H9 (cell line): ENCODE data around the gene MAMDC4. TPM values are rescaled to one million over a fixed set of nuclear protein-coding genes. Genes with fewer than 3 reads are reported as not detected.
"Not testable (repeated sequence)": the region's sequence is repeated elsewhere in the genome, so short reads cannot be mapped to it uniquely, and the experiment has no call there.

Experiments used
- DNase-seq: peaks from one replicate; pipeline ENCODE4 v3.0.0-alpha.2; 2017
- H2AFZ ChIP-seq: one replicate; pipeline ENCODE4 v1.6.1; 2013; ENCODE audit warnings: mild to moderate bottlenecking, low read length, control low read depth, moderate library complexity
- H2AK5ac ChIP-seq: 2 replicates; pipeline ENCODE4 v1.6.1; 2013; ENCODE audit warnings: low read length, control low read depth, mixed read lengths; ENCODE audit not compliant: insufficient read length
- H2BK120ac ChIP-seq: one replicate; pipeline ENCODE4 v1.6.1; 2013; ENCODE audit warnings: low read depth, mild to moderate bottlenecking, low read length, control low read depth, inconsistent platforms; ENCODE audit not compliant: poor library complexity, severe bottlenecking
- H2BK12ac ChIP-seq: 2 replicates; pipeline ENCODE4 v1.6.1; 2013; ENCODE audit warnings: low read length, control low read depth, mixed read lengths, low read depth; ENCODE audit not compliant: insufficient read length
- H2BK15ac ChIP-seq: 2 replicates; pipeline ENCODE4 v1.6.1; 2013; ENCODE audit warnings: low read depth, low read length, control low read depth
- H2BK20ac ChIP-seq: one replicate; pipeline ENCODE4 v1.6.1; 2013; ENCODE audit warnings: low read depth, mild to moderate bottlenecking, low read length, control low read depth, inconsistent platforms; ENCODE audit not compliant: poor library complexity, severe bottlenecking
- H2BK5ac ChIP-seq: 2 replicates; pipeline ENCODE4 v1.6.1; 2013; ENCODE audit warnings: low read length, control low read depth, mixed read lengths; ENCODE audit not compliant: insufficient read length
- H3K14ac ChIP-seq: 2 replicates; pipeline ENCODE4 v1.6.1; 2013; ENCODE audit warnings: low read length, control low read depth; ENCODE audit not compliant: insufficient read depth
- H3K18ac ChIP-seq: 2 replicates; pipeline ENCODE4 v1.6.1; 2013; ENCODE audit warnings: low read depth, mild to moderate bottlenecking, mixed read lengths, low read length, control low read depth; ENCODE audit not compliant: insufficient read length
- H3K23ac ChIP-seq: 2 replicates; pipeline ENCODE4 v1.6.1; 2013; ENCODE audit warnings: low read length, control low read depth, mixed read lengths, low read depth; ENCODE audit not compliant: insufficient read length
- H3K23me2 ChIP-seq: 2 replicates; pipeline ENCODE4 v1.6.1; 2013; ENCODE audit warnings: low read depth, mild to moderate bottlenecking, mixed read lengths, low read length, control low read depth; ENCODE audit not compliant: insufficient read length, poor library complexity, severe bottlenecking
- H3K27ac ChIP-seq: 2 replicates; pipeline ENCODE4 v1.5.1; 2013; ENCODE audit warnings: low read length, control low read depth, mixed read lengths, low read depth; ENCODE audit not compliant: insufficient read length
- H3K27me3 ChIP-seq: 2 replicates; pipeline ENCODE4 v1.6.1; 2013; ENCODE audit warnings: low read length, control low read depth, inconsistent platforms; ENCODE audit not compliant: insufficient read depth
- H3K4ac ChIP-seq: 2 replicates; pipeline ENCODE4 v1.6.1; 2013; ENCODE audit warnings: low read depth, mild to moderate bottlenecking, control low read depth, inconsistent platforms, low read length, moderate library complexity
- H3K4me1 ChIP-seq: 2 replicates; pipeline ENCODE4 v1.6.1; 2013; ENCODE audit warnings: low read length, control low read depth, inconsistent platforms; ENCODE audit not compliant: insufficient read depth
- H3K4me2 ChIP-seq: 2 replicates; pipeline ENCODE4 v1.6.1; 2013; ENCODE audit warnings: low read length, control low read depth, mixed read lengths; ENCODE audit not compliant: insufficient read length, insufficient read depth
- H3K56ac ChIP-seq: 2 replicates; pipeline ENCODE4 v1.6.1; 2013; ENCODE audit warnings: low read depth, mild to moderate bottlenecking, mixed read lengths, low read length, control low read depth; ENCODE audit not compliant: insufficient read length
- H3K79me1 ChIP-seq: 2 replicates; pipeline ENCODE4 v1.6.1; 2013; ENCODE audit warnings: low read depth, mild to moderate bottlenecking, moderate library complexity, low read length, control low read depth, inconsistent platforms; ENCODE audit not compliant: insufficient read depth, poor library complexity, severe bottlenecking
- H3K79me2 ChIP-seq: 2 replicates; pipeline ENCODE4 v1.6.1; 2013; ENCODE audit warnings: low read length, control low read depth, inconsistent platforms; ENCODE audit not compliant: insufficient read depth
- H3K9ac ChIP-seq: 2 replicates; pipeline ENCODE4 v1.6.1; 2013; ENCODE audit warnings: low read length, control low read depth, mixed read lengths; ENCODE audit not compliant: insufficient read length; ENCODE audit errors: extremely low read depth
- H3K9me3 ChIP-seq: one replicate; pipeline ENCODE4 v1.6.1; 2013; ENCODE audit warnings: low read depth, low read length, inconsistent platforms; ENCODE audit not compliant: control insufficient read depth
- H3T11ph ChIP-seq: one replicate; pipeline ENCODE4 v1.6.1; 2013; ENCODE audit warnings: mild to moderate bottlenecking, low read length, control low read depth, inconsistent platforms
- H4K20me1 ChIP-seq: one replicate; pipeline ENCODE4 v1.6.1; 2013; ENCODE audit not compliant: control insufficient read depth, insufficient read length, insufficient read depth
- H4K5ac ChIP-seq: 2 replicates; pipeline ENCODE4 v1.6.1; 2013; ENCODE audit warnings: low read depth, mild to moderate bottlenecking, mixed read lengths, low read length, control low read depth; ENCODE audit not compliant: insufficient read length
- H4K8ac ChIP-seq: replicated peaks from 2 replicates; pipeline ENCODE4 v1.6.1; 2013; ENCODE audit warnings: low read length, control low read depth, mixed read lengths, low read depth; ENCODE audit not compliant: insufficient read length
- H4K91ac ChIP-seq: 2 replicates; pipeline ENCODE4 v1.6.1; 2013; ENCODE audit warnings: low read depth, mild to moderate bottlenecking, moderate library complexity, mixed read lengths, low read length, control low read depth; ENCODE audit not compliant: insufficient read length
- H3K27ac Mint-ChIP-seq, 3 experiments: 2 replicates in 2 of 3; 3 replicates in 1 of 3; pipeline ENCODE4 v1.8.0; 2020 to 2021; ENCODE audit warnings: mixed read lengths in 3 of 3, mild to moderate bottlenecking in 1 of 3, moderate library complexity in 1 of 3
- H3K27me3 Mint-ChIP-seq: 2 replicates; pipeline ENCODE4 v1.8.0; 2021; ENCODE audit warnings: low read depth, mild to moderate bottlenecking, moderate library complexity, mixed read lengths
- H3K36me3 Mint-ChIP-seq, 3 experiments: 2 replicates in 2 of 3; 3 replicates in 1 of 3; pipeline ENCODE4 v1.8.0; 2020 to 2021; ENCODE audit warnings: low read depth in 3 of 3, mixed read lengths in 3 of 3; ENCODE audit not compliant: insufficient read depth in 1 of 3
- H3K4me1 Mint-ChIP-seq, 2 experiments: 2 replicates each; pipeline ENCODE4 v1.8.0; 2020; ENCODE audit warnings: mixed read lengths in 2 of 2
- H3K4me3 Mint-ChIP-seq, 2 experiments: 2 replicates in 1 of 2; 3 replicates in 1 of 2; pipeline ENCODE4 v1.8.0; 2020 to 2021; ENCODE audit warnings: mild to moderate bottlenecking in 2 of 2, mixed read lengths in 2 of 2, moderate library complexity in 1 of 2
- H3K9me3 Mint-ChIP-seq, 2 experiments: 2 replicates in 1 of 2; 3 replicates in 1 of 2; pipeline ENCODE4 v1.8.0; 2020; ENCODE audit warnings: mild to moderate bottlenecking in 2 of 2, mixed read lengths in 2 of 2, moderate library complexity in 1 of 2
- WGBS: extraction: QIAGEN DNeasy Blood & Tissue Kit; methylation state at CpG from one replicate; pipeline ENCODE4 v1.1.7; 2013; ENCODE audit warnings: missing lambda C conversion rate, low lambda C conversion rate, mixed read lengths; ENCODE audit not compliant: insufficient read length; ENCODE audit errors: extremely low coverage; 5-methylcytosine and 5-hydroxymethylcytosine counted together
- total RNA-seq: library from RNA; stranded (reverse); gene quantifications from 2 replicates; pipeline ENCODE4 v1.2.1, GENCODE V29; 2021
- TF ChIP-seq, protein P1 (sequence below): fragments of 200-600 bp; sonication (generic); conservative IDR thresholded peaks from 3 replicates; pipeline ENCODE4 v1.8.0; 2021; ENCODE audit warnings: antibody characterized with exemption, mild to moderate bottlenecking

MAMDC4 gene
- total RNA-seq, 1 experiment from 2014 or later, result 9.2 TPM

DNA sequence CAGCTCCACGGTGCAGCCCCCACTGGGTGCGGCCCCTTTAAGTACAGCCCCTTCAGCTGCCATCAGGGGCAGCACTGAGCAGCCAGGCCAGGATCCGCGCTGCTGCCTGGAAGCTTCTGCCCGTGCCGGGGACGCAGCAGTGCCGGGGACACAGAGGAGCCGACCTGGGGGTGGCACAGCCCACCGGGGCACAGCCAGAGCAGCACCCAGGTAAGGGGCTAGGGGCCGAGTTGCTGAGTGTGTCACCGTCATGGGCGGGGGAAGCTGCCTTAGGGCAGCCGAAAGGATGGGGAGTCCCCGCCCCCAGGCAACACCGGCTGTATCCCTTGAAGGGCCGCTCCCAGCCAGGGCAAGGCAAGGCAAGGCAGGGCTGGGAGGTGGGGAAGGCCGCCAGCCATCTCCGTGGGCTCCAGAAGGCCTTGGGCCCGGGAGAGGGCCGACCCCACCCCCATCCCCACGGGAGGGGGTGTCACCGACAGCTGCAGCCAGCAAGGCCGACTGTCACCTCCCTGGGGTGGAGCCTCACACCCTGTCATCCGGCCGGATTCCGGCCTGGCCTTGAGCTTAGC, 9.7 kb upstream of the MAMDC4 start, which contains the start of gene AJM1:
TSS of gene AJM1 (plus strand) at position 99 of the 569 bp plus-strand sequence. CDS start 1,937 bp downstream, outside the sequence.
- H2BK12ac ChIP-seq, H3T11ph ChIP-seq, H3K9me3 ChIP-seq, H3K14ac ChIP-seq, H3K4me2 ChIP-seq, H4K91ac ChIP-seq, H3K56ac ChIP-seq, H3K18ac ChIP-seq, H3K79me2 ChIP-seq, H2AFZ ChIP-seq, H3K27me3 ChIP-seq, H2BK120ac ChIP-seq, H3K9me3 Mint-ChIP-seq, H2BK5ac ChIP-seq, H3K79me1 ChIP-seq, H3K27ac ChIP-seq, H3K27me3 Mint-ChIP-seq, H4K20me1 ChIP-seq, H2BK20ac ChIP-seq, H2BK15ac ChIP-seq, H3K4ac ChIP-seq, H3K4me1 ChIP-seq, H4K8ac ChIP-seq, H3K23me2 ChIP-seq, H3K23ac ChIP-seq, H2AK5ac ChIP-seq, H3K9ac ChIP-seq, H4K5ac ChIP-seq: not testable (repeated sequence)
- TF ChIP-seq, protein P1, sequence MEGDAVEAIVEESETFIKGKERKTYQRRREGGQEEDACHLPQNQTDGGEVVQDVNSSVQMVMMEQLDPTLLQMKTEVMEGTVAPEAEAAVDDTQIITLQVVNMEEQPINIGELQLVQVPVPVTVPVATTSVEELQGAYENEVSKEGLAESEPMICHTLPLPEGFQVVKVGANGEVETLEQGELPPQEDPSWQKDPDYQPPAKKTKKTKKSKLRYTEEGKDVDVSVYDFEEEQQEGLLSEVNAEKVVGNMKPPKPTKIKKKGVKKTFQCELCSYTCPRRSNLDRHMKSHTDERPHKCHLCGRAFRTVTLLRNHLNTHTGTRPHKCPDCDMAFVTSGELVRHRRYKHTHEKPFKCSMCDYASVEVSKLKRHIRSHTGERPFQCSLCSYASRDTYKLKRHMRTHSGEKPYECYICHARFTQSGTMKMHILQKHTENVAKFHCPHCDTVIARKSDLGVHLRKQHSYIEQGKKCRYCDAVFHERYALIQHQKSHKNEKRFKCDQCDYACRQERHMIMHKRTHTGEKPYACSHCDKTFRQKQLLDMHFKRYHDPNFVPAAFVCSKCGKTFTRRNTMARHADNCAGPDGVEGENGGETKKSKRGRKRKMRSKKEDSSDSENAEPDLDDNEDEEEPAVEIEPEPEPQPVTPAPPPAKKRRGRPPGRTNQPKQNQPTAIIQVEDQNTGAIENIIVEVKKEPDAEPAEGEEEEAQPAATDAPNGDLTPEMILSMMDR, result peak; percentile 92
- WGBS, result no CpG with 5 or more reads among the region's 27 CpGs
- Mint-ChIP-seq H3K4me1 (peaks cover 16 to 28% of the 10 kb centered on the region in 2 experiments), H3K36me3 (peaks cover 0 to 15% (median 15%) of the 10 kb centered on the region in 3 experiments; a peak in 4 of 7 replicates), H3K4me3 (peak within 1 kb of the TSS in 1 of 2 experiments; percentile 56), H3K27ac (0 out of 7 replicates have a peak within 1 kb of the TSS, but pooled peaks of 1 of the 3 experiments have one; percentile 64)
- DNase-seq, result peak; percentile 87

DNA sequence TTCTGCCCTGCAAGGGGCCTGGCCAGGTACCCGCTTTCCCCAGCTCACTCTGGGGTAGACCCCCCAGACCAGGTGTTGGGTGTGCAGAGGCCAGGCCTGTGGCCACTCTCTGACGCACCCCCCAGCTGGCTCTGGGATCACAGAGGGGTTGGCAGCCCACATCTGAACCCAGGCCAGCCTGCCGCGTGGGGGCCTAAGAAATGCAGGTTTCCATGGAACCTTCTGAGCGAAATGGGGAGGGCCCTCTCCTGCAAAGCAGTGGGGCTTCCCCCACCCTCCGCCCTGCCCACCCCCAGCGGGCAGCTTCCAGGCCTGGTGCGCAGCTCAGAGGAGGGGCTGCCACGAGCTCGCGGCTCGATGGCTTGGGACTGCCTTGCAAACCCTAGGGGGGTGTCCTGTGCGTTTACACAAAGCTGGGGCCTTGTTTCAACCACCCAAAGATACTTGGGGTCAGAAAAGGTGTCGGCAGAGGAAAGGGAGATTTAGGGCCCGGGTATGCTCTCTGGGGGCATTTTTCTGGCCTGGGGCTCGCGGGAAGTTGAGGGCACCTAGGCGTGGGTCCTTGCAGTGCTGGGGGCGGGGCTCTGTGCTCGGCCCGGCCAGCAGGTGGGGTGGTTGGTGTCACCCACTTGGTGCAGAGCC, 8.9 kb upstream of the MAMDC4 start:
- H2BK120ac ChIP-seq, H3K27ac Mint-ChIP-seq, H3K9ac ChIP-seq, DNase-seq, H3K27me3 ChIP-seq, H2BK12ac ChIP-seq, H2BK20ac ChIP-seq, H3K9me3 ChIP-seq, H4K8ac ChIP-seq, H3K23ac ChIP-seq, H4K5ac ChIP-seq, H3K27ac ChIP-seq, H3K4me1 ChIP-seq, H3K56ac ChIP-seq, H3K9me3 Mint-ChIP-seq, H3K18ac ChIP-seq, H3K79me2 ChIP-seq, H4K20me1 ChIP-seq, H2AK5ac ChIP-seq, H3K4ac ChIP-seq, H3K14ac ChIP-seq, H2AFZ ChIP-seq, H3T11ph ChIP-seq, H3K23me2 ChIP-seq, H2BK15ac ChIP-seq, H3K4me2 ChIP-seq, H2BK5ac ChIP-seq, H3K79me1 ChIP-seq, H4K91ac ChIP-seq, H3K27me3 Mint-ChIP-seq: not testable (repeated sequence)
- no CpG with 5 or more reads among the region's 21 CpGs for WGBS
- peak overlapping the region in 1 of 2 experiments; percentile 12; a peak in 1 of 5 replicates for H3K4me3 Mint-ChIP-seq
- peaks cover 0 to 13% (median 12%) of the 10 kb centered on the region in 3 experiments; a peak in 4 of 7 replicates for H3K36me3 Mint-ChIP-seq
- peaks cover 16 to 28% of the 10 kb centered on the region in 2 experiments for H3K4me1 Mint-ChIP-seq
